RWPE2 (cell line): ENCODE results near the gene THAP3.
A peak's percentile ranks its signal among the peaks of the same experiment; 100 is the strongest.

Source experiments
- ATAC-seq: fragments of 200-7000 bp; cut with Tn5 transposase; 3 replicates; pipeline ENCODE4 v1.9.1; 2021; ENCODE audit warnings: low read depth
- DNase-seq: peaks from one replicate; pipeline ENCODE4 v3.0.0-alpha.2; 2020; ENCODE audit warnings: low spot score
- H3K27ac ChIP-seq: fragments of 450-650 bp; 2 replicates; pipeline ENCODE4 v1.5.1; 2017; ENCODE audit warnings: mild to moderate bottlenecking; ENCODE audit not compliant: poor library complexity, severe bottlenecking
- H3K27me3 ChIP-seq: fragments of 250-450 bp; sonication (Bioruptor Pico); 2 replicates; pipeline ENCODE4 v1.5.1; 2021; ENCODE audit warnings: mild to moderate bottlenecking, moderate library complexity; ENCODE audit not compliant: insufficient read depth, poor library complexity, severe bottlenecking
- H3K36me3 ChIP-seq: fragments of 250-450 bp; sonication (Bioruptor Pico); 2 replicates; pipeline ENCODE4 v1.5.1; 2020; ENCODE audit warnings: low read depth, mild to moderate bottlenecking, moderate library complexity
- H3K4me1 ChIP-seq: fragments of 250-450 bp; sonication (Bioruptor Pico); 2 replicates; pipeline ENCODE4 v1.5.1; 2021; ENCODE audit warnings: mild to moderate bottlenecking, moderate library complexity; ENCODE audit not compliant: insufficient read depth, poor library complexity, severe bottlenecking
- H3K4me3 ChIP-seq: fragments of 250-450 bp; sonication (Bioruptor Pico); 2 replicates; pipeline ENCODE4 v1.5.1; 2021; ENCODE audit warnings: mild to moderate bottlenecking, moderate library complexity; ENCODE audit not compliant: severe bottlenecking
- H3K9me3 ChIP-seq: fragments of 250-450 bp; sonication (Bioruptor Pico); 2 replicates; pipeline ENCODE4 v1.5.1; 2021; ENCODE audit warnings: mild to moderate bottlenecking, moderate library complexity; ENCODE audit not compliant: severe bottlenecking
- TF ChIP-seq, protein P1 (sequence below): fragments of 450-650 bp; IDR thresholded peaks from one replicate; pipeline ENCODE4 v1.5.1; 2017; ENCODE audit warnings: mild to moderate bottlenecking, moderate library complexity; ENCODE audit not compliant: poor library complexity, severe bottlenecking

Gene THAP3

DNA sequence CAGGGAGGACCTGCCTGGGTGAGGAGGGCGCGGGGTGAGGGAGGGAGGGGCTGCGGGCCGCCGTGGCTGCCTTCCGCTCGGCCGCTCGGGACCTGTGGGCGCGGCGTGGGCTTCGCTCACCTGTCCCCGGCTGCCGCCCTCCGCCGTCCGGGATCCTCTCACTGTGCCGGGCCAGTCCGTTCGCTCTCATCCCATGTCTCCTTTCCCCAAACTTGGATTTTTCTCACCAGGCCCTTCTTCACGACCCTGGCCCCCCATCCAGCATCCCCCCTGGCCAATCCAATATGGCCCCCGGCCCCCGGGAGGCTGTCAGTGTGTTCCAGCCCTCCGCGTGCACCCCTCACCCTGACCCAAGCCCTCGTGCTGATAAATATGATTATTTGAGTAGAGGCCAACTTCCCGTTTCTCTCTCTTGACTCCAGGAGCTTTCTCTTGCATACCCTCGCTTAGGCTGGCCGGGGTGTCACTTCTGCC lies 44.5 kb upstream of the THAP3 start:
- peaks cover 19% of the 10 kb centered on the region for H3K36me3 ChIP-seq
- peak overlapping the region; percentile 21 for H3K27ac ChIP-seq
- TF ChIP-seq, protein P1, sequence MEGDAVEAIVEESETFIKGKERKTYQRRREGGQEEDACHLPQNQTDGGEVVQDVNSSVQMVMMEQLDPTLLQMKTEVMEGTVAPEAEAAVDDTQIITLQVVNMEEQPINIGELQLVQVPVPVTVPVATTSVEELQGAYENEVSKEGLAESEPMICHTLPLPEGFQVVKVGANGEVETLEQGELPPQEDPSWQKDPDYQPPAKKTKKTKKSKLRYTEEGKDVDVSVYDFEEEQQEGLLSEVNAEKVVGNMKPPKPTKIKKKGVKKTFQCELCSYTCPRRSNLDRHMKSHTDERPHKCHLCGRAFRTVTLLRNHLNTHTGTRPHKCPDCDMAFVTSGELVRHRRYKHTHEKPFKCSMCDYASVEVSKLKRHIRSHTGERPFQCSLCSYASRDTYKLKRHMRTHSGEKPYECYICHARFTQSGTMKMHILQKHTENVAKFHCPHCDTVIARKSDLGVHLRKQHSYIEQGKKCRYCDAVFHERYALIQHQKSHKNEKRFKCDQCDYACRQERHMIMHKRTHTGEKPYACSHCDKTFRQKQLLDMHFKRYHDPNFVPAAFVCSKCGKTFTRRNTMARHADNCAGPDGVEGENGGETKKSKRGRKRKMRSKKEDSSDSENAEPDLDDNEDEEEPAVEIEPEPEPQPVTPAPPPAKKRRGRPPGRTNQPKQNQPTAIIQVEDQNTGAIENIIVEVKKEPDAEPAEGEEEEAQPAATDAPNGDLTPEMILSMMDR, result no peak
- H3K4me3 ChIP-seq, result peak overlapping the region; percentile 76
- H3K4me1 ChIP-seq, result peaks cover 13% of the 10 kb centered on the region
- no peak for DNase-seq
- H3K9me3 ChIP-seq, result no peaks in the 10 kb centered on the region
- peak; percentile 38 for ATAC-seq
- H3K27me3 ChIP-seq, result no peaks in the 10 kb centered on the region

DNA sequence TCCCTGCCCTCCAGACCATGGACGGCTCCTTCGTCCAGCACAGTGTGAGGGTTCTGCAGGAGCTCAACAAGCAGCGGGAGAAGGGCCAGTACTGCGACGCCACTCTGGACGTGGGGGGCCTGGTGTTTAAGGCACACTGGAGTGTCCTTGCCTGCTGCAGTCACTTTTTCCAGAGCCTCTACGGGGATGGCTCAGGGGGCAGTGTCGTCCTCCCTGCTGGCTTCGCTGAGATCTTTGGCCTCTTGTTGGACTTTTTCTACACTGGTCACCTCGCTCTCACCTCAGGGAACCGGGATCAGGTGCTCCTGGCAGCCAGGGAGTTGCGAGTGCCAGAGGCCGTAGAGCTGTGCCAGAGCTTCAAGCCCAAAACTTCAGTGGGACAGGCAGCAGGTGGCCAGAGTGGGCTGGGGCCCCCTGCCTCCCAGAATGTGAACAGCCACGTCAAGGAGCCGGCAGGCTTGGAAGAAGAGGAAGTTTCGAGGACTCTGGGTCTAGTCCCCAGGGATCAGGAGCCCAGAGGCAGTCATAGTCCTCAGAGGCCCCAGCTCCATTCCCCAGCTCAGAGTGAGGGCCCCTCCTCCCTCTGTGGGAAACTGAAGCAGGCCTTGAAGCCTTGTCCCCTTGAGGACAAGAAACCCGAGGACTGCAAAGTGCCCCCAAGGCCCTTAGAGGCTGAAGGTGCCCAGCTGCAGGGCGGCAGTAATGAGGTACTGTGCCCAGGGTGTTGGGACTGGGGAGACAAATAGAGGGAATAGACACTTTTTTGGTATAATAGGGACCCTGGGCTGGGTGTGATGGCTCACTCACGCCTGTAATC lies 43.9 kb upstream of the THAP3 start:
- Histone ChIP-seq H3K4me3 (peak overlapping the region; percentile 76), H3K27ac (peak overlapping the region; percentile 21), H3K9me3 (no peaks in the 10 kb centered on the region), H3K4me1 (peaks cover 13% of the 10 kb centered on the region), H3K27me3 (no peaks in the 10 kb centered on the region), H3K36me3 (peaks cover 19% of the 10 kb centered on the region)
- no peak for DNase-seq
- no peak for ATAC-seq
- TF ChIP-seq, protein P1, result peak; percentile 32

DNA sequence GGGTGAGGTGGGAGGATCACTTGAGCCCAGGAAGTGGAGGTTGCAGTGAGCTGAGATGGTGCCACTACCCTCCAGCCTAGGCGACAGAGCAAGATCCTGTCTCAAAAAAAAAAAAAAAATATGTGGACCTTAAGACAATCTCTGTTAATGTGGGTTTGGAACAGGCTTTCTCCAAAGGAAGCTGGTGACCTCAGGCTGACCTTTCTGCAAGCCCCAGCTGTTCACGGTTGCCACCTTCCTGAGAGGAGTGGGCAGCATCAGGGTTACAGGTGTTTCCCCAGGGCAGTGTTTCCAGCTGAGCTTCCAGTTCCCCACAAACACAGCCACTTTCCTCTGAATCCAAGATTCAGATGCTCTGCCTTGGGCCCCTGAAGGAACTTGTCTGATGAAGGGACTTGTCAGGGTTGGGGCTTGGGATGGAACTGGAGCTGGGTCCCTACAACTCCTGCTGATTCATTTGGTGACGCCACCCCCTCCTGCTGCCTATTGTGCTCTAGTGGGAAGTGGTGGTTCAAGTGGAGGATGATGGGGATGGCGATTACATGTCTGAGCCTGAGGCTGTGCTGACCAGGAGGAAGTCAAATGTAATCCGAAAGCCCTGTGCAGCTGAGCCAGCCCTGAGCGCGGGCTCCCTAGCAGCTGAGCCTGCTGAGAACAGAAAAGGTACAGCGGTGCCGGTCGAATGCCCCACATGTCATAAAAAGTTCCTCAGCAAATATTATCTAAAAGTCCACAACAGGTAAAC lies 42.9 kb upstream of the THAP3 start:
- Histone ChIP-seq H3K4me1 (peaks cover 13% of the 10 kb centered on the region), H3K9me3 (no peaks in the 10 kb centered on the region), H3K36me3 (peaks cover 19% of the 10 kb centered on the region), H3K27me3 (no peaks in the 10 kb centered on the region), H3K4me3 (no peak overlapping the region), H3K27ac (peak overlapping the region; percentile 21)
- DNase-seq (no peak), ATAC-seq (peak; percentile 20; the same call in 1 of the 3 replicates)
- TF ChIP-seq, protein P1, result no peak

DNA sequence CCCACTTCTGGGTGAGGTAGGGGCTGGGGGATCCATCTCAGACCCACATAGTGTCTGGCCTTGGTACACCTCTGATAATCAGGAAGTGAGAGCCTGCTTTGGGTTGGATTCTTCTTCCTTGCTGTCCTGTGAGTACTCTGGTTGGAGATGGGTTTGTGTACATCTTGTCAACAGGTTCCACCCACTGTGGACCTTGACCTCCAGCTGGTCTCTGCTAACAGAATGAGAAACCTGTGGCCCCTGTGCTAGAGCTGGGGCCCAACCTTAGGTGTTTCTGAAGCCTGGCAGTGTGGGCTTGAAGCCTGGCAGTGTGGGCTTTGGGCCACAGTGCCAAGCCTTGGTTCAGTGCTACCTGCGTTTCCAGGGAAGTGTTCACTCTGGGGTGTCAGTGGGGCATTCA lies 42.3 kb upstream of the THAP3 start:
- TF ChIP-seq, protein P1, result no peak
- DNase-seq, result no peak
- Histone ChIP-seq H3K27ac (peak overlapping the region; percentile 21), H3K36me3 (peaks cover 19% of the 10 kb centered on the region), H3K9me3 (no peaks in the 10 kb centered on the region), H3K4me1 (peaks cover 18% of the 10 kb centered on the region), H3K4me3 (no peak overlapping the region), H3K27me3 (no peaks in the 10 kb centered on the region)
- ATAC-seq, result no peak
